Measurements from ENCODE around the gene SST. TPM values are rescaled to one million over a fixed set of nuclear protein-coding genes. Genes with fewer than 3 reads are reported as not detected.

Gene SST
- total and polyA plus RNA-seq, 2 of the 13 experiments (the other 11 are each of a cell fraction or from before 2014, with no cell fraction given) = not detected

GRCh38 chr3:187669675-187670504 is at the start of gene SST (continued):
- peak; percentile 84 for TF ChIP-seq SMYD3 (CRISPR knock-in tag; IDR thresholded peaks at IDR 0.05)
- peak; percentile 44 for TF ChIP-seq PHF8 (CRISPR knock-in tag; IDR thresholded peaks at IDR 0.05)
- peak; percentile 79; the same call in 1 of the 2 replicates for TF ChIP-seq ZNF253 (CRISPR knock-in tag; IDR thresholded peaks at IDR 0.05; ENCODE audit: borderline replicate concordance)
- peak; percentile 97; the same call in 1 of the 2 replicates for TF ChIP-seq ZNF446 (CRISPR knock-in tag; IDR thresholded peaks at IDR 0.05)
- no peak for TF ChIP-seq NFATC3 (CRISPR knock-in tag; IDR thresholded peaks at IDR 0.05)
- no peak for TF ChIP-seq FOXP1 (IDR thresholded peaks at IDR 0.05)
- peak; percentile 51; the same call in 1 of the 2 replicates for TF ChIP-seq FOXP1 (CRISPR knock-in tag; IDR thresholded peaks at IDR 0.05)
- TF ChIP-seq JARID2 (CRISPR knock-in tag; IDR thresholded peaks at IDR 0.05; ENCODE audit: insufficient replicate concordance) = peak; percentile 98
- TF ChIP-seq ZNF615 (CRISPR knock-in tag; IDR thresholded peaks at IDR 0.05; ENCODE audit: borderline replicate concordance) = peak; percentile 94; the same call in 1 of the 2 replicates
- TF ChIP-seq ZNF225 (CRISPR knock-in tag; IDR thresholded peaks at IDR 0.05) = peak; percentile 77; the same call in 1 of the 2 replicates
- TF ChIP-seq ATF4 (CRISPR knock-in tag; IDR thresholded peaks at IDR 0.05) = no peak
- TF ChIP-seq GATAD1 (CRISPR knock-in tag; IDR thresholded peaks at IDR 0.05) = peak; percentile 76
- no peak for TF ChIP-seq PAF1 (CRISPR knock-in tag; IDR thresholded peaks at IDR 0.05)
- no peak for TF ChIP-seq SNRNP70 (IDR thresholded peaks at IDR 0.05; ENCODE audit: low read depth, low read length)
- TF ChIP-seq HMGXB3 (CRISPR knock-in tag; IDR thresholded peaks at IDR 0.05; ENCODE audit: borderline replicate concordance) = peak; percentile 97
- no peak for TF ChIP-seq HNRNPL (IDR thresholded peaks at IDR 0.05; ENCODE audit: low read depth, low read length)
- peak; percentile 98; the same call in 1 of the 2 replicates for TF ChIP-seq TIGD3 (CRISPR knock-in tag; IDR thresholded peaks at IDR 0.05; ENCODE audit: borderline replicate concordance)
- TF ChIP-seq HNRNPUL1 (IDR thresholded peaks at IDR 0.05; ENCODE audit: low read depth, low read length) = no peak
- peak; percentile 63; the same call in 1 of the 2 replicates for TF ChIP-seq SIN3A (IDR thresholded peaks at IDR 0.05; ENCODE audit: borderline replicate concordance, low read depth, low read length)
- TF ChIP-seq NCOA1 (CRISPR knock-in tag; IDR thresholded peaks at IDR 0.05) = no peak
- no peak for TF ChIP-seq ZNF839 (CRISPR knock-in tag; IDR thresholded peaks at IDR 0.05; ENCODE audit: borderline replicate concordance)
- TF ChIP-seq, protein P1, sequence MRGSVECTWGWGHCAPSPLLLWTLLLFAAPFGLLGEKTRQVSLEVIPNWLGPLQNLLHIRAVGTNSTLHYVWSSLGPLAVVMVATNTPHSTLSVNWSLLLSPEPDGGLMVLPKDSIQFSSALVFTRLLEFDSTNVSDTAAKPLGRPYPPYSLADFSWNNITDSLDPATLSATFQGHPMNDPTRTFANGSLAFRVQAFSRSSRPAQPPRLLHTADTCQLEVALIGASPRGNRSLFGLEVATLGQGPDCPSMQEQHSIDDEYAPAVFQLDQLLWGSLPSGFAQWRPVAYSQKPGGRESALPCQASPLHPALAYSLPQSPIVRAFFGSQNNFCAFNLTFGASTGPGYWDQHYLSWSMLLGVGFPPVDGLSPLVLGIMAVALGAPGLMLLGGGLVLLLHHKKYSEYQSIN (CRISPR knock-in tag; IDR thresholded peaks at IDR 0.05; ENCODE audit: borderline replicate concordance) = peak; percentile 96
- peak; percentile 59 for TF ChIP-seq NFYB (CRISPR knock-in tag; IDR thresholded peaks at IDR 0.05)

Data from HepG2 (cell line).